Keratinocyte (primary cell): ENCODE results near the gene AGPAT3.

Experiments
- EZH2 ChIP-seq: IDR thresholded peaks from one replicate; pipeline ENCODE4 v1.6.1; 2012; ENCODE audit warnings: inconsistent platforms, mild to moderate bottlenecking, low read length, moderate library complexity
- TF ChIP-seq, protein P1 (sequence below), 3 experiments: IDR thresholded peaks in 1 of 3; conservative IDR thresholded peaks in 1 of 3; optimal IDR thresholded peaks in 1 of 3; 2 replicates in 2 of 3; 3 replicates in 1 of 3; pipeline versions ENCODE3 to v1.5.1; 2011; ENCODE audit warnings: low read length in 3 of 3, mild to moderate bottlenecking in 3 of 3, moderate library complexity in 2 of 3, control low read depth in 1 of 3, inconsistent platforms in 1 of 3; ENCODE audit not compliant: insufficient read depth in 2 of 3; ENCODE audit errors: extremely low read depth in 1 of 3

- TF ChIP-seq, protein P1, sequence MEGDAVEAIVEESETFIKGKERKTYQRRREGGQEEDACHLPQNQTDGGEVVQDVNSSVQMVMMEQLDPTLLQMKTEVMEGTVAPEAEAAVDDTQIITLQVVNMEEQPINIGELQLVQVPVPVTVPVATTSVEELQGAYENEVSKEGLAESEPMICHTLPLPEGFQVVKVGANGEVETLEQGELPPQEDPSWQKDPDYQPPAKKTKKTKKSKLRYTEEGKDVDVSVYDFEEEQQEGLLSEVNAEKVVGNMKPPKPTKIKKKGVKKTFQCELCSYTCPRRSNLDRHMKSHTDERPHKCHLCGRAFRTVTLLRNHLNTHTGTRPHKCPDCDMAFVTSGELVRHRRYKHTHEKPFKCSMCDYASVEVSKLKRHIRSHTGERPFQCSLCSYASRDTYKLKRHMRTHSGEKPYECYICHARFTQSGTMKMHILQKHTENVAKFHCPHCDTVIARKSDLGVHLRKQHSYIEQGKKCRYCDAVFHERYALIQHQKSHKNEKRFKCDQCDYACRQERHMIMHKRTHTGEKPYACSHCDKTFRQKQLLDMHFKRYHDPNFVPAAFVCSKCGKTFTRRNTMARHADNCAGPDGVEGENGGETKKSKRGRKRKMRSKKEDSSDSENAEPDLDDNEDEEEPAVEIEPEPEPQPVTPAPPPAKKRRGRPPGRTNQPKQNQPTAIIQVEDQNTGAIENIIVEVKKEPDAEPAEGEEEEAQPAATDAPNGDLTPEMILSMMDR (optimal IDR thresholded peaks at IDR 0.05 in 1 of 3, IDR thresholded peaks at IDR 0.05 in 1 of 3, conservative IDR thresholded peaks at IDR 0.05 in 1 of 3; ENCODE audit: extremely low read depth in 1 of 3, insufficient read depth in 2 of 3, low read length in 3 of 3), result no peak
- no peak for TF ChIP-seq EZH2
These were observed 48.4 kb upstream of the AGPAT3 start for GRCh38 chr21:43816611-43817071.
